GM12878 (cell line): ENCODE data around the gene SPI1. TPM values are rescaled to one million over a fixed set of nuclear protein-coding genes. Genes with fewer than 3 reads are reported as not detected.

Experiments used
- ATAC-seq: fragments of 200-7000 bp; cut with Tn5 transposase; 3 replicates; pipeline ENCODE4 v1.9.1; 2020; ENCODE audit warnings: mild to moderate bottlenecking, moderate library complexity
- BruUV-seq: library from RNA; stranded (reverse); fragments of 400-500 nt; replicated peaks from 2 replicates; lab custom pipeline; 2021; lab: Mats Ljungman, UMichigan
- CTCF ChIA-PET: fragments of 300-600 bp; sonication (Branson Sonifier 250); formaldehyde crosslinking; extraction: SDS; loops from one replicate; lab custom pipeline; 2021; ENCODE audit warnings: inconsistent platforms; lab: Yijun Ruan, JAX
- POLR2A ChIA-PET: fragments of 350-600 bp; formaldehyde crosslinking; extraction: SDS; loops from one replicate; lab custom pipeline; 2021; ENCODE audit warnings: inconsistent platforms; lab: Charles Lee
- RAD21 ChIA-PET: fragments of 300-600 bp; sonication (Branson Sonifier 250); formaldehyde crosslinking; loops from one replicate; lab custom pipeline; 2023; ENCODE audit warnings: antibody characterized with exemption; ENCODE audit not compliant: unreplicated experiment; lab: Charles Lee
- SMC1A ChIA-PET: fragments of 300-600 bp; sonication (Branson Sonifier 250); formaldehyde crosslinking; loops from one replicate; lab custom pipeline; 2023; ENCODE audit not compliant: unreplicated experiment, uncharacterized antibody; lab: Charles Lee
- DNase-seq: peaks from one replicate; pipeline ENCODE4 v3.0.0-alpha.2; 2011; ENCODE audit warnings: low read depth, low spot score
- FAIRE-seq: peaks from 3 replicates; lab custom pipeline; 2011; peaks lifted over from hg19 to GRCh38; lab: Jason Lieb, UNC
- H2AFZ ChIP-seq: 2 replicates; pipeline ENCODE4 v1.6.0; 2011; ENCODE audit warnings: low read depth, low read length, control low read depth; ENCODE audit not compliant: control insufficient read depth
- H3K27ac ChIP-seq: 2 replicates; pipeline ENCODE4 v1.5.1; 2011; ENCODE audit warnings: control low read depth; ENCODE audit not compliant: control insufficient read depth, insufficient read depth
- H3K27me3 ChIP-seq, 2 experiments: replicated peaks in 1 of 2; 2 replicates each; pipeline versions ENCODE4 v1.6.0 to v1.6.1; 2011; ENCODE audit warnings: low read length in 1 of 2; ENCODE audit not compliant: control insufficient read depth in 2 of 2, insufficient read depth in 2 of 2
- H3K36me3 ChIP-seq, 2 experiments: 2 replicates each; pipeline ENCODE4 v1.5.1; 2011; ENCODE audit warnings: low read length in 1 of 2; ENCODE audit not compliant: control insufficient read depth in 2 of 2, insufficient read depth in 2 of 2
- H3K4me1 ChIP-seq: 2 replicates; pipeline ENCODE4 v1.6.1; 2011; ENCODE audit warnings: mild to moderate bottlenecking, low read length, moderate library complexity, mixed read lengths; ENCODE audit not compliant: control insufficient read depth, insufficient read depth
- H3K4me2 ChIP-seq: 2 replicates; pipeline ENCODE4 v1.6.0; 2011; ENCODE audit warnings: control low read depth; ENCODE audit not compliant: control insufficient read depth, insufficient read depth
- H3K4me3 ChIP-seq: fragments of 200-600 bp; sonication (generic); 2 replicates; pipeline ENCODE4 v1.5.1; 2016
- H3K79me2 ChIP-seq: 2 replicates; pipeline ENCODE4 v1.6.0; 2011; ENCODE audit warnings: low read length; ENCODE audit not compliant: control insufficient read depth, insufficient read depth
- H3K9ac ChIP-seq: 2 replicates; pipeline ENCODE4 v1.8.0; 2011; ENCODE audit warnings: low read length, control low read depth, mixed read lengths; ENCODE audit not compliant: control insufficient read depth, insufficient read depth
- H3K9me3 ChIP-seq: replicated peaks from 3 replicates; pipeline ENCODE4 v1.5.1; 2011; ENCODE audit warnings: mild to moderate bottlenecking, low read length; ENCODE audit not compliant: control insufficient read depth, insufficient read depth
- H4K20me1 ChIP-seq: 2 replicates; pipeline ENCODE4 v1.6.0; 2011; ENCODE audit not compliant: control insufficient read depth, insufficient read depth
- BRCA1 ChIP-seq: IDR thresholded peaks from 2 replicates; pipeline ENCODE4 v1.6.1; 2011; ENCODE audit warnings: low read depth, low read length, improper control_type of control experiment
- CEBPB ChIP-seq, 2 experiments: fragments of 150-350 bp in 1 of 2; IDR thresholded peaks; 2 replicates each; pipeline ENCODE4 v1.6.1; 2012 to 2014; ENCODE audit warnings: low read depth in 2 of 2, low read length in 2 of 2, borderline replicate concordance in 1 of 2, inconsistent platforms in 1 of 2
- DPF2 ChIP-seq: fragments of 450-650 bp; IDR thresholded peaks from 2 replicates; pipeline ENCODE4 v1.6.1; 2017; ENCODE audit warnings: mild to moderate bottlenecking
- FOS ChIP-seq: IDR thresholded peaks from 3 replicates; pipeline ENCODE4 v1.6.1; 2011; ENCODE audit warnings: borderline replicate concordance; ENCODE audit not compliant: insufficient read length; ENCODE audit errors: extremely low read depth
- NFIC ChIP-seq: IDR thresholded peaks from 2 replicates; pipeline ENCODE4 v1.6.1; 2012; ENCODE audit warnings: low read depth, mild to moderate bottlenecking, inconsistent platforms, low read length, moderate library complexity
- PAX5 ChIP-seq: IDR thresholded peaks from 2 replicates; pipeline ENCODE4 v1.6.1; 2011; ENCODE audit warnings: low read depth, low read length, borderline replicate concordance
- REST ChIP-seq: IDR thresholded peaks from 2 replicates; pipeline ENCODE4 v1.6.1; 2012; ENCODE audit warnings: mild to moderate bottlenecking, low read depth, low read length
- SUZ12 ChIP-seq: fragments of 200-600 bp; sonication (generic); IDR thresholded peaks from one replicate; pipeline ENCODE4 v1.6.1; 2018; ENCODE audit warnings: antibody characterized with exemption, mild to moderate bottlenecking; ENCODE audit not compliant: unreplicated experiment
- TCF12 ChIP-seq: IDR thresholded peaks from 2 replicates; pipeline ENCODE4 v1.6.1; 2011; ENCODE audit warnings: low read depth, mild to moderate bottlenecking, low read length
- TCF7 ChIP-seq: IDR thresholded peaks from 2 replicates; pipeline ENCODE4 v1.6.1; 2014; ENCODE audit warnings: antibody characterized with exemption, borderline replicate concordance
- ZBTB11 ChIP-seq: fragments of 450-650 bp; formaldehyde crosslinking; IDR thresholded peaks from 2 replicates; pipeline ENCODE4 v1.5.0; 2022; ENCODE audit warnings: mild to moderate bottlenecking, missing genetic modification characterization
- ZNF217 ChIP-seq: fragments of 450-650 bp; IDR thresholded peaks from 2 replicates; pipeline ENCODE4 v1.6.1; 2017; ENCODE audit warnings: antibody characterized with exemption, mild to moderate bottlenecking
- ZNF592 ChIP-seq: fragments of 450-650 bp; IDR thresholded peaks from 2 replicates; pipeline ENCODE4 v1.6.1; 2017; ENCODE audit warnings: mild to moderate bottlenecking, moderate library complexity
- WGBS: methylation state at CpG from one replicate; pipeline ENCODE4 v1.1.6; 2016; ENCODE audit warnings: low lambda C conversion rate; ENCODE audit not compliant: insufficient replicate concordance, insufficient coverage; ENCODE audit errors: missing lambda C conversion rate; 5-methylcytosine and 5-hydroxymethylcytosine counted together
- in situ Hi-C: fragments of 300-500 bp; cut with MboI; formaldehyde crosslinking; loops from 9 replicates; pipeline ENCODE4 v1.14.3; 2018; ENCODE audit warnings: mixed read lengths
- intact Hi-C: fragments of 100-400 bp; cut with micrococcal nuclease; formaldehyde crosslinking; loops from one replicate; pipeline ENCODE4 v1.14.2; 2022; ENCODE audit not compliant: unreplicated experiment
- polyA plus RNA-seq, 11 experiments: library from polyadenylated mRNA; depleted of rRNA in 4 of 11; unstranded in 6 of 11; stranded (reverse) in 5 of 11; fragments of >200 nt; fragmentation: Nextera tagmentation in 4 of 11; fragmentation: Illumina TruSeq in 1 of 11; extraction: Ambion mirVana in 4 of 11; extraction: Trizol in 1 of 11; gene quantifications; 1 replicate in 1 of 11; 2 replicates in 10 of 11; pipeline versions ENCODE4 v1.2.1 to v1.2.3, GENCODE V29; 2011 to 2016; ENCODE audit warnings: inconsistent platforms in 2 of 11, missing spikeins in 2 of 11, low read depth in 1 of 11
- total RNA-seq, 4 experiments: library from RNA; depleted of rRNA in 3 of 4; stranded (reverse); fragments of >200 nt in 3 of 4; fragmentation: Illumina TruSeq in 1 of 4; extraction: Trizol in 1 of 4; gene quantifications; 2 replicates each; pipeline versions ENCODE4 v1.2.1 to v1.2.3, GENCODE V29; 2013 to 2021

The SPI1 gene
- total and polyA plus RNA-seq, 10 of the 15 experiments (the other 5 are each of a cell fraction or from before 2014, with no cell fraction given) = 0.05 to 31.1 (median 9.7) TPM

- Histone ChIP-seq H3K4me2 (no peak overlapping the region), H2AFZ (no peak overlapping the region), H3K79me2 (no peaks in the 10 kb centered on the region; the same call in 1 of the 2 replicates), H3K9ac (no peak overlapping the region), H3K4me1 (peaks cover 50% of the 10 kb centered on the region), H3K36me3 (no peaks in the 10 kb centered on the region; a peak in 1 of 4 replicates), H3K27me3 (no peaks in the 10 kb centered on the region), H3K27ac (no peak overlapping the region), H3K4me3 (no peak overlapping the region), H4K20me1 (no peaks in the 10 kb centered on the region), H3K9me3 (no peaks in the 10 kb centered on the region)
- no TSS peak for BruUV-seq
- ChIA-PET SMC1A (interaction anchor here (0.8 to 3.1 kb wide), 2 partner anchors 10 to 24 kb away, joined by 3 to 15 read pairs; no protein-coding TSS in a partner anchor), CTCF (interaction anchor here (8.1 kb wide), 1 partner anchor 25 kb away, joined by 73 read pairs; no protein-coding TSS in a partner anchor), POLR2A (interaction anchor here (3.2 to 6.8 kb wide), 3 partner anchors 8 to 25 kb away, joined by 21 to 57 read pairs (median 42); partner anchors contain the start of gene SPI1), RAD21 (interaction anchor here (3.3 kb wide), 1 partner anchor 20 kb away, joined by 31 read pairs; the partner anchor contains the start of gene SPI1)
- intact Hi-C loops = no loop called here
- in situ Hi-C loops = no loop called here
- WGBS = 97% methylated on average over 3 of the region's 3 CpGs
- no peak for ATAC-seq
- no peak for FAIRE-seq
- DNase-seq = no peak
- TF ChIP-seq TCF12 (no peak), PAX5 (no peak), DPF2 (no peak), SUZ12 (no peak), REST (no peak), ZNF217 (no peak), BRCA1 (no peak), ZNF592 (no peak), NFIC (no peak), TCF7 (no peak), CEBPB (IDR thresholded peaks at IDR 0.05; ENCODE audit: borderline replicate concordance in 1 of 2, low read depth in 2 of 2, low read length in 2 of 2) (no peak), ZBTB11 (no peak), FOS (no peak)
Measured at GRCh38 chr11:47398011-47398410, 19.7 kb upstream of the SPI1 start.
